Measurements from ENCODE around the gene ARHGAP40.

ARHGAP40 gene

DNA sequence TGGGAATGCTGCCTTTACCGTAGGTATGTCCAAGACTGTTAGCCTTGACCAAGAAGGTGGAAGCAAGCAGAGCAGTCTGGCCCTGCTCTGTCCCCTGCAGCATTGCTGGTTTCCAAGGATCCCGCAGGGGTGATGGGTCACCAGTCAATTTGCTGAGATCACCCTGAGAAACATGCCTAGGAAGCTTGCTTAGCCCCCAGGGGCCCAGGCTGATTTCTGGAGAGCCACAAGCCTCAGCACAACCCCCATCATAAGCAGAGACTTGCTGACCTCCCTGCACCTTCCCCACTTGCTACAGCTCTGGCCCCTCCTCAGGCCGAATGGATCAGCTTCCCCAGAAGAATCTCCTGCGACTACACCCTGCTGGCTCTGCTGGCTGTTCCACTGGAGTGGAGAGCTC is 21.5 kb downstream of the ARHGAP40 start:
- no peak for DNase-seq

DNA sequence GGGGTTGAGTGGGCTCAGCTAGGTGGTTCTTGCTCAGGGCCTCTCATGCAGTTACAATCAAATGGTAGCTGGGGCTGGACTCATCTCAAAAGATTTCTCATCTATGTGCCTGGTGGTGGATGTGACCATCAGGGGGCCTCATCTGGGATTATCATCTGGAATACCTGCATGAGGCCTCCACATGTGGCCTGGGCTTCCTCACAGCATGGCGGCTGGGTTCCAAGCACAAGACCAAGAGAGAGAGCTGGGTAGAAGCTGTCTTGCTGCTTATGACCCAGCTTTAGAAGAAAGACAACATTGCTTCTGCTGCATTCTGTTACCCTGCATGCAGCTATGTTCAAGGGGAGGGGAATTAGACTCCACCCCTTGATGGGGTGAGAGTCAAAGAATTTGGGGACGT is 22.5 kb downstream of the ARHGAP40 start:
- no peak for DNase-seq

- DNase-seq = no peak
These were observed 24.3 kb downstream of the ARHGAP40 start for GRCh38 chr20:38625896-38626295.

GRCh38 chr20:38626921-38627659 is 25.5 kb downstream of the ARHGAP40 start:
- DNase-seq = no peak

- DNase-seq = no peak
These were observed 27.2 kb downstream of the ARHGAP40 start for GRCh38 chr20:38628580-38629470.

DNA sequence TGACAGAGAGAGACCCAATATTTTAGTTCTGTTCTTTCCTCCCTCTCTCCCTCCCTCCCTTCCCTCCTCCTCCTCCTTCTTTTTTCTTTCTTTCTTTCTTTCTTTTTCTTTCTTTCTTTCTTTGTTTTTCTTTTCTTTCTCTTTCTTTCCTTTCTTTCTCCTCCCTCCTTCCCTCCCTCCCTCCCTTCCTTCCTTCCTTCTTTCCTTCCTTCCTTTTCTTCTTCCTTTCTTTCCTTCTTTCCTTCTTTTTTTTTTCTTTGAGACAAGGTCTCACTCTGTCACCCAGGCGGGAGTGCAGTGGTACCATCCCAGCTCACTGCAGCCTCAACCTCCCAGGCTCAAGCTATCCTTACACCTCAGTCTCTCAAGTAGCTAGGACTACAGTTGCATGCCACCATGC is 28.4 kb downstream of the ARHGAP40 start:
- DNase-seq = no peak

DNA sequence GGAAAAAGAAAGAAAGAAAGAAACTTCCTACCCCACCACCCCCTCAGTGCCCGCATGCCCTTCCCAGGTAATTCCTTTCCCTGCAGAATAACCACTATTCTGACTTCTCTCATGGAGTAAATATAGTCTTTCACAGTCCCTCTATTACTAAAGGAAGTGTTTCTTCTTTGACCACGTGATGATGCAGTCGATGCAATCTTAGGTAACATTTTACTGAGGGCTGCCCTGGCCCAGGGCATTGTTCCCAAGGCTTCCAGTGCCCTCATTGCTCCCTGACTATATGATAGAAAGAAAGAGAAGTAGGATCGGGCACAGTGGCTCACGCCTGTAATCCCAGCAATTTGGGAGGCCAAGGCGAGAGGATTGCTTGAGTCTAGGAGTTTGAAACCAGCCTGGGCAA is 29.1 kb downstream of the ARHGAP40 start:
- DNase-seq = no peak

- no peak for DNase-seq
These were observed 29.8 kb downstream of the ARHGAP40 start for GRCh38 chr20:38631155-38632022.

DNA sequence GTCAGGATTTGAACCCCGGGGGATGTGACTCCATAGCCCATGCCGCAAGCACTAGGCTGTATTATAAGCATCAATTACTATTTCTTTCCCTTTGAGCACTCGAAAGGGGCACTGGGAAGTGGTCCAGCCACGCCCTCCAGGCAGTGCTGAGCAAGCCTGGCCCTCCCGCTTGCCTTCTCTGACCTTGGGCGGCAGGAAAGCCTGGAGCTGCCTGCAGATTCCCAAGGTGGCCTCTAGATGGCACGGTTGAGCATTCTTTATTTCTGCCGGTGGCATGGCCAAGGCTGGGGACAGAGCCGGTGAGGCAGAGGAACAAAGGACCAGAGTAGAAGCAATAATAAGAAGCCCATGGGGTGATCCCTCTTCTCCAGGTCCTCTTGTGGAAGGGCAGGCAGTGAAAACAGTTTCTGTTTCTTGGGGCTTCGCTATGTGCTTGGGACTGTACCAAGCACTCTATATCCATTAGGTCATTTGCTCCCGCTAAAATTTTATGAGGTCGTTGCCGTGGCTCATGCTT is 32.0 kb downstream of the ARHGAP40 start:
- peak in 4 of 6 experiments; percentile 6 to 50 (median 22) for DNase-seq

DNA sequence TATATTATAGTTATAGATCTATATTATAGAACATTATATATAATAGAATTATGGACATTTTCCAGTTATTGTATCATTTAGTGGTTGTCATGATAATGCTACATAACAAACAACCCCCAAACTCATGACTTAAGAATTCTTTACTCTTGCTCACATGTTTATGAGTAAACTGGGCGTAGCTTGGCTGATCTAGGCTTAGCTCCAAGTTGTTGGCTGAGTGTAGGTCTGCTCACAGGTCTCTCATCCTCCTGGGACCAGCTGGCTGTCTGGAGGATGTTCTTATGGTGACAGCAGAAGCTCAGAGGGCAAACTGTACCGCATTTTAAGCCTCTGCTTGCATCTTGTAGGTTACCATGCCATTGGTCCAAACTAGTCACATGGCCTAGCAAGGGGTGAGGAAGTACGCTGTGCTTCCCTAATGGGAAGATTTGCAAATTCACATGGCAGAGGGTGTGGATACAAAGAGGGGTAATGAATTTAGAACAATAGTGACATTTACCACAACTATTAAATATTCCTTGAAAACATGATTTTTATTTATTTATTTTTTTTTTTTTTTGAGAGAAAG is 34.2 kb downstream of the ARHGAP40 start:
- DNase-seq = no peak

DNA sequence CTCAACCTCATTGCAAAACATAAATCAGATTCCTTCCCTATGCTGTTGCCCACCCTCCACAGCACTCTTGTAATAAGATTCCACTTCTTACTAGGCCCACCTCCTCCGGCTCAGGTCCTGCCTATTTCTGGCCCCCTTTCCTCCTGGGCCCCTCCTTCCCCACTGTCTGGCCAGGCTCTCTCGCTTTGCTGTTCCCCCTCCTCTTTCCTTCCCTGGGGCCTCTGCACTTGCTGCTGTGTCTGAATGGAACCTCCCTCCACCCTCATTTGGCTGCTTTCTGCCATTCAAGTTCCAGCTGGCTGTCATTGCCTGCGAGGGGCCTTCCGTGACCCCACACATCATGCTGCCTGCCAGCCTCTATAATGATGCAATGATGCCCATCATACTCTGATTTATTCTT is 38.9 kb downstream of the ARHGAP40 start:
- DNase-seq = no peak

DNA sequence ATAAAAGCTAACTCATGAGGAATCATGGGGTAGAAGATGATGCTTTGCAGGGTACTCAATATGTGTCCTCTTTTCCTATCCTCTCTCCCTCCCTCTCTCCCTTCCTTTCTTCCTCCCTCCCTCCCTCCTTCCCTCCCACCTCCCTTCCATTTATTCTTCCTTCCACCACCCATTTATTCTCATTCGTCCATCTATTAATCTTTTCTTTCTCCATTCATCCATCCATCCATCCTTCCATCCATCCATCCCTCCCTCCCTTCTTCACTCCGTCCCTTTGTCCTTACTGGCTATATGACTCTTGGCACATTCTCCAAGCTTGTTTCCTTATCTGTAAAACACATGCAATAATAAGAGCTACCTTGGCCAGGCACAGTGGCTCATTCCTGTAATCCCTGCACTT is 40.9 kb downstream of the ARHGAP40 start:
- DNase-seq = no peak

GRCh38 chr20:38644588-38645260 is 43.1 kb downstream of the ARHGAP40 start:
- DNase-seq = no peak

GRCh38 chr20:38645351-38645750 is 43.7 kb downstream of the ARHGAP40 start:
- DNase-seq = no peak

GRCh38 chr20:38645980-38646858 is 44.6 kb downstream of the ARHGAP40 start:
- DNase-seq = peak; percentile 73 to 92 (median 86)

DNA sequence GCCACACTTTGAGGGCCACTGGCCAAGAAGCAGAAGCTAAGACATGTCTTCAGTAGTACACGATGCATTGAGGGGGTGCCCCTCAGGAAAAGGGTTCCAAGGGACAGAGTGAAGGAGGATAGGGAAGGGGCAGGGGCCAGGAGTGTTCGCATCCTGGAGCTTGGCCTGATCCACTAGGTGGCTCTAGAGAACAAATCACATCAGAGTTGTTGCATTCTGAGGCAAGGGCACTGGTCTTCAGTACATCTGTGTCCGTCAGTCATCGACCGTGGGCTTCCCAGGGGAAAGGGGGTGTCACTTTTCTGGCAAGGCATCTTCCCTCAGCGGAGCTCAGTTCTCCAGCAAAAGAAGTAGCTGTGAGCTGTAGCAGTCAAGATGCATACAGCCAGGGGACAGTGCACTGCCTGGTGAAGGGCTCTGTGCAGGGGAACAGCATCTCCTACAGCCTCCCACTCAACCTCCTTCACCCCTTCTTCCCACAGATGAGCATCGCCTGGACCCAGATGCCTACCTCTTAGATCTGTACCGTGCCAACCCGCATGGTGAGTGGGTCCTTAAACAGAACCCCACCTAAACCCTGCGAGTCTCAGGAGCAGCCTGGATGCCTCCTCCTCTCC is 47.8 kb downstream of the ARHGAP40 start:
- DNase-seq = no peak

DNA sequence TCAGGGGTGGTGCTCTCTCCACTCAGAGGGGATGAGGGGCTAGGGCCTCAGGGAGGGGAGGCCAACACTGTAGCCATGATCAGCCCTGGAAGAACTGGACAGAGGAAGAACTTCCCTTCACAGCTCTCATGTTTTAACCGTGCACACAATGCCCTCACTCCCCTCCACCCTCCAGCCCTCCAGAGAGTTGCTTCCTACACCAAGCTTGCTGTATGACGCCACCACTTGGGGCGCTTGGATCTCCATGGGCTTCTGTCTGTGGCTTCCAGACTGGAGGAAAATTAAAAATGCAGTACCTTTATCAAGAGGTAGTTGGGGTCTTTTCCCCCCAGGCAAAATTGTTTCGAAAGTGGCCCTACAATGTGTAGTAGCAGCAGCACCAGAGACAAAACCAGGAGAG is 48.4 kb downstream of the ARHGAP40 start:
- DNase-seq = no peak

GRCh38 chr20:38651154-38651553 is 49.5 kb downstream of the ARHGAP40 start:
- DNase-seq = no peak

DNA sequence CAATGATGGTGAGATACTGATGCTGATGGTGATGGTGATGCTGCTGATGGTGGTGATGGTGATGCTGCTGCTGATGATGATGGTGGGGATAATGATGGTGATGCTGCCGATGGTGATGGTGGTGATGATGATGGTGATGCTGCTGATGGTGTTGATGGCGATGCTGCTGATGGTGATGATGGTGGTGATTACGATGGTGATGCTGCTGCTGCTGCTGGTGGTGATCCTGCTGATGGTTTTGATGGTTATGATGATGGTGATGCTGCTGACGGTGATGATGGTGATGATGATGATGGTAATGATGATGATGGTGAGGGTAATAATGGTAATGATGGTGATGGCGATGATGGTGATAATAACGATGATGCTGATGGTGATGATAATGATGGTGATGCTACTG is 50.0 kb downstream of the ARHGAP40 start:
- no peak for DNase-seq

- no peak for DNase-seq
These were observed 51.4 kb downstream of the ARHGAP40 start for GRCh38 chr20:38652995-38653394.

Measured in stimulated activated naive CD4-positive, alpha-beta T cell (primary cell).